Measurements from ENCODE around the gene GRAMD4. TPM values are rescaled to one million over a fixed set of nuclear protein-coding genes. Genes with fewer than 3 reads are reported as not detected.

The GRAMD4 gene
- total RNA-seq, 2 experiments from 2014 or later: 52.9 to 54.8 TPM

DNA sequence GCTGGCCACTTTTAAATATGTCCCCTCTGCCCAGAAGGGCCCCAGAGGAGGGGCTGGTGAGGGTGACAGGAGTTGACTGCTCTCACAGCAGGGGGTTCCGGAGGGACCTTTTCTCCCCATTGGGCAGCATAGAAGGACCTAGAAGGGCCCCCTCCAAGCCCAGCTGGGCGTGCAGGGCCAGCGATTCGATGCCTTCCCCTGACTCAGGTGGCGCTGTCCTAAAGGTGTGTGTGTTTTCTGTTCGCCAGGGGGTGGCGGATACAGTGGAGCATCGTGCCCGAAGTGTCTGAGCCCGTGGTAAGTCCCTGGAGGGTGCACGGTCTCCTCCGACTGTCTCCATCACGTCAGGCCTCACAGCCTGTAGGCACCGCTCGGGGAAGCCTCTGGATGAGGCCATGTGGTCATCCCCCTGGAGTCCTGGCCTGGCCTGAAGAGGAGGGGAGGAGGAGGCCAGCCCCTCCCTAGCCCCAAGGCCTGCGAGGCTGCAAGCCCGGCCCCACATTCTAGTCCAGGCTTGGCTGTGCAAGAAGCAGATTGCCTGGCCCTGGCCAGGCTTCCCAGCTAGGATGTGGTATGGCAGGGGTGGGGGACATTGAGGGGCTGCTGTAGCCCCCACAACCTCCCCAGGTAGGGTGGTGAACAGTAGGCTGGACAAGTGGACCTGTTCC, 46.5 kb downstream of the GRAMD4 start:
- no peaks in the 10 kb centered on the region for H3K27me3 Mint-ChIP-seq
- H3K4me1 Mint-ChIP-seq: peaks cover 3% of the 10 kb centered on the region
- DNase-seq: no peak
- H3K36me3 Mint-ChIP-seq (ENCODE audit: low read depth): peaks cover 8% of the 10 kb centered on the region
- H3K4me3 Mint-ChIP-seq: no peak overlapping the region
- H3K9me3 Mint-ChIP-seq: no peaks in the 10 kb centered on the region
- ChIA-PET POLR2A (no interaction called here), CTCF (interaction anchor here (0.9 kb wide), 2 partner anchors 14 to 82 kb away, joined by 3 read pairs; no protein-coding TSS in a partner anchor)
- H3K27ac Mint-ChIP-seq: no peak overlapping the region

GRCh38 chr22:46667245-46667623, 47.0 kb downstream of the GRAMD4 start:
- ChIA-PET POLR2A (no interaction called here), CTCF (interaction anchor here (0.9 kb wide), 1 partner anchor 14 kb away, joined by 3 read pairs; no protein-coding TSS in a partner anchor)
- no peak overlapping the region for H3K27ac Mint-ChIP-seq
- peaks cover 8% of the 10 kb centered on the region for H3K36me3 Mint-ChIP-seq (ENCODE audit: low read depth)
- no peak overlapping the region for H3K4me3 Mint-ChIP-seq
- no peak for DNase-seq
- H3K27me3 Mint-ChIP-seq: no peaks in the 10 kb centered on the region
- peaks cover 1% of the 10 kb centered on the region for H3K4me1 Mint-ChIP-seq
- no peaks in the 10 kb centered on the region for H3K9me3 Mint-ChIP-seq

GRCh38 chr22:46668116-46668515, 47.9 kb downstream of the GRAMD4 start:
- POLR2A ChIA-PET: no interaction called here
- H3K4me1 Mint-ChIP-seq: peaks cover 2% of the 10 kb centered on the region
- no peak overlapping the region for H3K27ac Mint-ChIP-seq
- H3K36me3 Mint-ChIP-seq (ENCODE audit: low read depth): peaks cover 8% of the 10 kb centered on the region
- no peak overlapping the region for H3K4me3 Mint-ChIP-seq
- H3K27me3 Mint-ChIP-seq: no peaks in the 10 kb centered on the region
- H3K9me3 Mint-ChIP-seq: no peaks in the 10 kb centered on the region
- no peak for DNase-seq
- CTCF ChIA-PET: no interaction called here

- CTCF ChIA-PET: interaction anchor here (0.7 kb wide), 2 partner anchors 19 to 47 kb away, joined by 3 read pairs; no protein-coding TSS in a partner anchor
These were observed 49.0 kb downstream of the GRAMD4 start for GRCh38 chr22:46669201-46669600.

DNA sequence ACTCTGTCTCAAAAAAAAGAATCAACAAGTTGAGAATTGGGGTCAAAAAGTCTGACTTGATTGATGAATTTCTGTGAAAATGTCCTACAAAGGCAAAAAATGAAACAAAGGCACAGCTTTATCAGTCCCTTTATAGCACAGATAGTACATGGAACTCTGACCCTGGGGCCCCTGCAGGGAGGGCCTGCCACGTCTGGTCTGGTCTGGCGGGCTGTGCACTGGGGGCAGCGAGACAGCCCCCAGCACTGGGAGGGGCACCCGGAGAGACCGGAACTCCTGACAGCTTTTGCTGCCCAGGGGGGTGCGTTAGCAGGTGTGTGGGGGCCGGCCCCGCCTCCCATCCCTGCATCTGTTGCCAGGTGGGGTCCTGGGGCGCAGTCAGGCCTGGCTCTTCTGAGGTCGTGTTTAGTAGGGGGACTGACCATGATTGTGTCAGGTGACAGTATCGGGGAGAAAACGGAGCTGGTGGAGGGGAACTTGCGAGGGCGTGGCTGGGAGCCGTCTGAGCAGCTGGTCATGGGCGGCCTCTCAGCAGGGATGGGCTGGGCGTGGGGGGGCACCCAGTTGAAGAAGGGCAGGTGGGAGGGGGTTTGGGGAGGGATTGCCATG, 51.7 kb downstream of the GRAMD4 start:
- peaks cover 12% of the 10 kb centered on the region for H3K36me3 Mint-ChIP-seq (ENCODE audit: low read depth)
- no peaks in the 10 kb centered on the region for H3K9me3 Mint-ChIP-seq
- CTCF ChIA-PET: interaction anchor here (1.3 kb wide), 2 partner anchors 10 to 109 kb away, joined by 5 to 7 read pairs; no protein-coding TSS in a partner anchor
- POLR2A ChIA-PET: no interaction called here
- H3K4me1 Mint-ChIP-seq: peaks cover 23% of the 10 kb centered on the region
- no peaks in the 10 kb centered on the region for H3K27me3 Mint-ChIP-seq
- H3K27ac Mint-ChIP-seq: no peak overlapping the region
- DNase-seq: no peak
- no peak overlapping the region for H3K4me3 Mint-ChIP-seq

More at GRCh38 chr22:46669201-46669600, 49.0 kb downstream of the GRAMD4 start:
- Mint-ChIP-seq H3K36me3 (ENCODE audit: low read depth) (peaks cover 12% of the 10 kb centered on the region), H3K4me3 (no peak overlapping the region), H3K27ac (no peak overlapping the region), H3K9me3 (no peaks in the 10 kb centered on the region), H3K4me1 (peaks cover 13% of the 10 kb centered on the region), H3K27me3 (no peaks in the 10 kb centered on the region)
- no peak for DNase-seq
- POLR2A ChIA-PET: no interaction called here

- ChIA-PET CTCF (interaction anchor here (2.1 kb wide), 1 partner anchor 109 kb away, joined by 13 read pairs; no protein-coding TSS in a partner anchor), POLR2A (no interaction called here)
- DNase-seq: no peak
- H3K4me3 Mint-ChIP-seq: no peak overlapping the region
- H3K36me3 Mint-ChIP-seq (ENCODE audit: low read depth): peaks cover 12% of the 10 kb centered on the region
- no peak overlapping the region for H3K27ac Mint-ChIP-seq
- no peaks in the 10 kb centered on the region for H3K9me3 Mint-ChIP-seq
- no peaks in the 10 kb centered on the region for H3K27me3 Mint-ChIP-seq
- H3K4me1 Mint-ChIP-seq: peaks cover 24% of the 10 kb centered on the region
These were observed 52.5 kb downstream of the GRAMD4 start for GRCh38 chr22:46672731-46673130.

GRCh38 chr22:46673205-46673604, 53.0 kb downstream of the GRAMD4 start:
- Mint-ChIP-seq H3K4me3 (peak overlapping the region; percentile 82), H3K36me3 (ENCODE audit: low read depth) (peaks cover 15% of the 10 kb centered on the region), H3K9me3 (no peaks in the 10 kb centered on the region), H3K27me3 (no peaks in the 10 kb centered on the region), H3K4me1 (peaks cover 27% of the 10 kb centered on the region), H3K27ac (peak overlapping the region; percentile 89)
- POLR2A ChIA-PET: interaction anchor here (0.9 kb wide), 1 partner anchor 109 kb away, joined by 4 read pairs; no protein-coding TSS in a partner anchor
- no peak for DNase-seq
- CTCF ChIA-PET: interaction anchor here (2.1 kb wide), 1 partner anchor 110 kb away, joined by 13 read pairs; no protein-coding TSS in a partner anchor

DNA sequence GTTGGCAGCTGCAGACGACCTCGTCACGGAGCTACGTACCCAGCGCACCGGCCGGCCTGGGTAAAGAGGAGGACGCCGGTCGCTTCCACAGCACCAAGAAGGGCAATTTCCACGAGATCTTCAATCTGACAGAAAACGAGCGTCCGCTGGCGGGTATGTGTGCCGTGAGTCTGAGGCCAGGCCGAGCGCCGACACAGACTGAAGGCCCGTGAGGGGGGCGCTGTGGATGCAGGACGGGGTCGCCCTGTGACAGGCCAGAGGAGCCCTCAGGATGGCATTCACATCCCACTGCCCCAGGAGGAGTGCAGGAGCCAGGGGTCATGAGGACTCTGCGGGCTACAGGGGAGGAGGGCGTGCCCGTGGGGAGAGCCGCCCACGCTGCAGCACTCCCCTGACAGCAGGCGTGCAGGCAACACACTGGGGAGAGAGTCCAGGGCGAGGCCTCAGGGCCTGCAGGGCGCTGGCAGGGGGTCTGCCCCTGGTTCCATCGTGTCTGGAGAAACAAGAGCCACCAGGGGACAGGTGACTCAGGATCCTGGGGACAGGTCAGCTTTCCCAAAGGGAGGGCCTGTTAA, 53.6 kb downstream of the GRAMD4 start:
- POLR2A ChIA-PET: interaction anchor here (0.9 kb wide), 1 partner anchor 110 kb away, joined by 4 read pairs; no protein-coding TSS in a partner anchor
- H3K4me1 Mint-ChIP-seq: peaks cover 27% of the 10 kb centered on the region
- CTCF ChIA-PET: interaction anchor here (2.1 kb wide), 1 partner anchor 110 kb away, joined by 13 read pairs; no protein-coding TSS in a partner anchor
- no peaks in the 10 kb centered on the region for H3K9me3 Mint-ChIP-seq
- DNase-seq: peak; percentile 27
- peaks cover 13% of the 10 kb centered on the region for H3K36me3 Mint-ChIP-seq (ENCODE audit: low read depth)
- no peaks in the 10 kb centered on the region for H3K27me3 Mint-ChIP-seq
- peak overlapping the region; percentile 82 for H3K4me3 Mint-ChIP-seq
- H3K27ac Mint-ChIP-seq: peak overlapping the region; percentile 89

DNA sequence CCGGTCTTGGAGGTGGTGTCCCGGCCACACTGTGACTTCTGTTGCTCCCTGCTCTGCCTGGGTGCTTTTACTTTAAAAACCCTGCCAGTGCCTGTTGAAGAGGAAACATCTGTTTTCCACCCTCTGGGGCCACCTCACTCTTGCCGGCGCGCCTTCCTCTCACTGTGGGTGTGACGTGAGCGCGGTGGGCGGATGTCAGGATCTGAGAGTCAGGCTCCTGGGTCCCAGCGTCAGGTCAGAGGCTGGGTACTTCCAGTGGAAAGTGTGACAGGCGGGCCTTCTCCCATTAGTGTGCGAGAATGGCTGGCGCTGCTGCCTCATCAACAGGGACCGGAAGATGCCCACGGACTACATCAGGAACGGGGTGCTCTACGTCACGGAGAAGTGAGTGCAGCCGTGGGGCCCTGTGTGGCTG, 54.2 kb downstream of the GRAMD4 start:
- Mint-ChIP-seq H3K9me3 (no peaks in the 10 kb centered on the region), H3K27ac (peak overlapping the region; percentile 89), H3K4me3 (peak overlapping the region; percentile 82), H3K27me3 (no peaks in the 10 kb centered on the region), H3K4me1 (peaks cover 27% of the 10 kb centered on the region), H3K36me3 (ENCODE audit: low read depth) (peaks cover 9% of the 10 kb centered on the region)
- CTCF ChIA-PET: interaction anchor here (2.1 kb wide), 1 partner anchor 111 kb away, joined by 13 read pairs; no protein-coding TSS in a partner anchor
- DNase-seq: peak; percentile 93
- POLR2A ChIA-PET: interaction anchor here (0.9 kb wide), 1 partner anchor 111 kb away, joined by 4 read pairs; no protein-coding TSS in a partner anchor

GRCh38 chr22:46674906-46675305, 54.7 kb downstream of the GRAMD4 start:
- ChIA-PET POLR2A (no interaction called here), CTCF (interaction anchor here (1.2 kb wide), 1 partner anchor 111 kb away, joined by 3 read pairs; no protein-coding TSS in a partner anchor)
- no peaks in the 10 kb centered on the region for H3K9me3 Mint-ChIP-seq
- peak overlapping the region; percentile 82 for H3K4me3 Mint-ChIP-seq
- H3K4me1 Mint-ChIP-seq: peaks cover 27% of the 10 kb centered on the region
- peak overlapping the region; percentile 89 for H3K27ac Mint-ChIP-seq
- no peak for DNase-seq
- H3K36me3 Mint-ChIP-seq (ENCODE audit: low read depth): peaks cover 7% of the 10 kb centered on the region
- H3K27me3 Mint-ChIP-seq: no peaks in the 10 kb centered on the region

DNA sequence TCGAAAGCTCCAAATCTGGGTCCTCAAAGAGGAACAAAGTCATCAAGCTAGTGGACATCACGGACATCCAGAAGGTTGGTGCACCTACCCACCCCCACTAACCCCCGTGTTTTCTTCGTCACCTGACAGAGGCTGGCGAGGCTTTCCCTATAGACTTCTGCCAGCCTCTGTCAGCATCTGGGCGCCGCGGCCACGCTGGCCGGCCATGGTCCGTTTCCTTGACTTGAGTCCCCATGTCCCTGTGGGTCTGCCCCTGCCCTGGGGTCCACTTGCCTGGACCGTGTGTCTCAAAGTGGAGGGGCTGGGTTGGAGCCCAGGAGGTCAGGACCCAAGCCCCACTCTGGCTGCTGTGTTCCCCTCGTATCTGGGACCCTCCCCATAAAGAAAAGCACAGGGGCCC, 55.3 kb downstream of the GRAMD4 start:
- peaks cover 7% of the 10 kb centered on the region for H3K36me3 Mint-ChIP-seq (ENCODE audit: low read depth)
- H3K9me3 Mint-ChIP-seq: no peaks in the 10 kb centered on the region
- CTCF ChIA-PET: interaction anchor here (1.2 kb wide), 1 partner anchor 112 kb away, joined by 3 read pairs; no protein-coding TSS in a partner anchor
- H3K27me3 Mint-ChIP-seq: no peaks in the 10 kb centered on the region
- H3K4me3 Mint-ChIP-seq: no peak overlapping the region
- no peak overlapping the region for H3K27ac Mint-ChIP-seq
- POLR2A ChIA-PET: no interaction called here
- H3K4me1 Mint-ChIP-seq: peaks cover 27% of the 10 kb centered on the region
- DNase-seq: no peak

DNA sequence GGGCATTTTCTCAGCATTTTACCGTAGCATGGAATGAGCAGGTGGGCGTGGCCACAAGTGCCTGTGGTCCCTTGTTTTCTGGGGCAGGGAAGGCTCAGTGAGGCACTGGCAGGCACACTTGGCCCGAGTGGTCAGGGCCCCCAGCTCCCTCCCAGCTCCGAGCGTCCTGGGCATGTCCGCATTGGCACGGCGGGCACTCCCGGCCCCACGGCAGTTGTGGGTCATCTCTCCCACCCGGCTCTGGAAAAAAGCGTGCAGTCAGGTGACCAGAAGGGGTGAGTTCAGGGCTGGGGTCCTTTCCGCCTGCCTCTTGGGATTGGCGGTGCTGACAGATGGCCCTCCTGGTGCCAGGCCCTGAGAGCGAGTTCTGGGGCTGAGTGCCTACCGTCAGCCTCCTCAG, 55.8 kb downstream of the GRAMD4 start:
- ChIA-PET POLR2A (no interaction called here), CTCF (interaction anchor here (1.2 kb wide), 1 partner anchor 112 kb away, joined by 3 read pairs; no protein-coding TSS in a partner anchor)
- peaks cover 7% of the 10 kb centered on the region for H3K36me3 Mint-ChIP-seq (ENCODE audit: low read depth)
- H3K9me3 Mint-ChIP-seq: no peaks in the 10 kb centered on the region
- no peak overlapping the region for H3K27ac Mint-ChIP-seq
- no peak overlapping the region for H3K4me3 Mint-ChIP-seq
- H3K27me3 Mint-ChIP-seq: no peaks in the 10 kb centered on the region
- no peak for DNase-seq
- H3K4me1 Mint-ChIP-seq: peaks cover 27% of the 10 kb centered on the region

- no peak for DNase-seq
- Mint-ChIP-seq H3K27ac (no peak overlapping the region), H3K36me3 (ENCODE audit: low read depth) (peaks cover 7% of the 10 kb centered on the region), H3K4me1 (peaks cover 27% of the 10 kb centered on the region), H3K9me3 (no peaks in the 10 kb centered on the region), H3K27me3 (no peaks in the 10 kb centered on the region), H3K4me3 (no peak overlapping the region)
- CTCF ChIA-PET: no interaction called here
- POLR2A ChIA-PET: no interaction called here
These were observed 56.3 kb downstream of the GRAMD4 start for GRCh38 chr22:46676479-46676878.
